HCT116 (cell line): ENCODE data around the gene C2.

Experiments
- EZH2 ChIP-seq: fragments of 200-600 bp; sonication (generic); IDR thresholded peaks from 2 replicates; pipeline ENCODE4 v1.6.1; 2017; ENCODE audit warnings: antibody characterized with exemption, mixed run types
- POLR2A ChIP-seq: IDR thresholded peaks from 2 replicates; pipeline ENCODE4 v1.7.0; 2011; ENCODE audit warnings: borderline replicate concordance; ENCODE audit not compliant: insufficient read depth, insufficient read length; ENCODE audit errors: extremely low read depth
- SRF ChIP-seq: IDR thresholded peaks from 2 replicates; pipeline ENCODE4 v1.6.1; 2012; ENCODE audit warnings: low read depth
- TF ChIP-seq, protein P1 (sequence below), 3 experiments: fragments of 200-600 bp in 1 of 3; sonication (generic) in 1 of 3; IDR thresholded peaks in 2 of 3; conservative IDR thresholded peaks in 1 of 3; 2 replicates each; pipeline ENCODE4 v1.5.1; 2012 to 2017; ENCODE audit warnings: low read depth in 2 of 3, low read length in 2 of 3, antibody characterized with exemption in 1 of 3, borderline replicate concordance in 1 of 3, control low read depth in 1 of 3, mild to moderate bottlenecking in 1 of 3, mixed read lengths in 1 of 3, mixed run types in 1 of 3, moderate library complexity in 1 of 3; ENCODE audit not compliant: insufficient read depth in 1 of 3

DNA sequence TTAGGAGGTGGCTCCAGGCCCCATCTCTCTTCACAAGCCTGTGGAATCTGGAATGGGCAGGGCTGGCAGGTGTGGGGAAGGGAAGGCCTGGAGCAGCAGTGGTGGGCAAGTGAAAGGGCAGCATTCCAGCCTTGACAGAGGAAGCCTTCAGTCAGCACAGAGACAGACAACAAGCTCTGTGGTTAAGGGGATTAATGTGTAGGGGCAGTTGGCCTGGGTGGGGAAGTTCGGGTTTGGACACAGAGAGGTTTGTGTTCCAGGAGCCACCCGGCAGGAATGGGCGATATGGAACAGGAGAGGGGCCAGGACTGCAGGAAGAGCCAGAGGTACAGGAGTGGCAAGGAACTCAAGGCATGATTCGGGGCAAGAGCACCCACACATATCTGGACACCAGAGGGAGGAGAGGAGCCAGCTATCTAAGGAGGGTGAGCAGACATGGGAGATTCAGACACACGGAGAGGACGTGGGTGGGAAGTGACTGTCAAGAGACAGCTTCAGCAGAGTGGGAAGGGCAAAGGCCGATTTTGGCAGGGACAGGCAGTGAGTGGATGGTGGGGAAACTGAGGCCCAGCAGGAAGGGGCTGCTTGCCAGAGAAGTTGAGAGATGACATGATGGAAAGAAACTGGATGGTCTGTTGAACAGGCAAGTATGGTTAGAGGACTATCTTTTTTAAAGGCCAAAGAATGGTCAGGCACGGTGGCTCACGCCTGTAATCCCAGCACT is 46.2 kb upstream of the C2 start:
- no peak for TF ChIP-seq POLR2A
- TF ChIP-seq, protein P1, sequence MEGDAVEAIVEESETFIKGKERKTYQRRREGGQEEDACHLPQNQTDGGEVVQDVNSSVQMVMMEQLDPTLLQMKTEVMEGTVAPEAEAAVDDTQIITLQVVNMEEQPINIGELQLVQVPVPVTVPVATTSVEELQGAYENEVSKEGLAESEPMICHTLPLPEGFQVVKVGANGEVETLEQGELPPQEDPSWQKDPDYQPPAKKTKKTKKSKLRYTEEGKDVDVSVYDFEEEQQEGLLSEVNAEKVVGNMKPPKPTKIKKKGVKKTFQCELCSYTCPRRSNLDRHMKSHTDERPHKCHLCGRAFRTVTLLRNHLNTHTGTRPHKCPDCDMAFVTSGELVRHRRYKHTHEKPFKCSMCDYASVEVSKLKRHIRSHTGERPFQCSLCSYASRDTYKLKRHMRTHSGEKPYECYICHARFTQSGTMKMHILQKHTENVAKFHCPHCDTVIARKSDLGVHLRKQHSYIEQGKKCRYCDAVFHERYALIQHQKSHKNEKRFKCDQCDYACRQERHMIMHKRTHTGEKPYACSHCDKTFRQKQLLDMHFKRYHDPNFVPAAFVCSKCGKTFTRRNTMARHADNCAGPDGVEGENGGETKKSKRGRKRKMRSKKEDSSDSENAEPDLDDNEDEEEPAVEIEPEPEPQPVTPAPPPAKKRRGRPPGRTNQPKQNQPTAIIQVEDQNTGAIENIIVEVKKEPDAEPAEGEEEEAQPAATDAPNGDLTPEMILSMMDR (IDR thresholded peaks at IDR 0.05 in 2 of 3, conservative IDR thresholded peaks at IDR 0.05 in 1 of 3; ENCODE audit: borderline replicate concordance in 1 of 3, insufficient read depth in 1 of 3, low read depth in 2 of 3, low read length in 2 of 3) = no peak
- TF ChIP-seq EZH2 = no peak
- TF ChIP-seq SRF = no peak
